Tibial artery (tissue), 4 donors: Measurements from ENCODE around the gene KCNAB2.

Experiments used
- DNase-seq, 2 donors: peaks; one replicate each; pipeline ENCODE4 v3.0.0-alpha.2; 2019
- H3K27ac ChIP-seq, 2 donors: fragments of 200-600 bp; sonication (generic) in 1 of 2; 1 replicate in 1 of 2; 2 replicates in 1 of 2; pipeline ENCODE4 v1.5.1; 2018 to 2019; ENCODE audit warnings: mild to moderate bottlenecking in 1 of 2
- H3K27me3 ChIP-seq, 2 donors: fragments of 200-600 bp; sonication (generic) in 1 of 2; one replicate each; pipeline versions ENCODE4 v1.5.1 to v1.6.0; 2016 to 2019
- H3K36me3 ChIP-seq, 3 donors: fragments of 200-600 bp; sonication (generic) in 2 of 3; one replicate each; pipeline ENCODE4 v1.5.1; 2016 to 2019; ENCODE audit warnings: mild to moderate bottlenecking in 2 of 3
- H3K4me1 ChIP-seq, 4 donors: fragments of 200-600 bp; sonication (generic) in 2 of 4; 1 replicate in 3 of 4; 2 replicates in 1 of 4; pipeline ENCODE4 v1.5.1; 2016 to 2019
- H3K4me3 ChIP-seq, 2 donors: fragments of 200-600 bp; sonication (generic) in 1 of 2; 1 replicate in 1 of 2; 2 replicates in 1 of 2; pipeline ENCODE4 v1.5.1; 2018 to 2019; ENCODE audit warnings: mild to moderate bottlenecking in 2 of 2
- H3K9me3 ChIP-seq, 3 donors: fragments of 200-600 bp; sonication (generic) in 1 of 3; one replicate each; pipeline ENCODE4 v1.5.1; 2016 to 2019
- intact Hi-C: fragments of 100-400 bp; cut with DNase I; formaldehyde crosslinking; loops from one replicate; pipeline ENCODE4 v1.15.0; 2023; ENCODE audit warnings: low total_unique reads
- TF ChIP-seq, protein P1 (sequence below), 2 experiments: fragments of 200-600 bp in 1 of 2; fragments of 450-650 bp in 1 of 2; IDR thresholded peaks; one replicate each; pipeline ENCODE4 v1.5.1; 2017 to 2019; ENCODE audit warnings: antibody characterized with exemption in 2 of 2, mild to moderate bottlenecking in 1 of 2, moderate library complexity in 1 of 2

The KCNAB2 gene

DNA sequence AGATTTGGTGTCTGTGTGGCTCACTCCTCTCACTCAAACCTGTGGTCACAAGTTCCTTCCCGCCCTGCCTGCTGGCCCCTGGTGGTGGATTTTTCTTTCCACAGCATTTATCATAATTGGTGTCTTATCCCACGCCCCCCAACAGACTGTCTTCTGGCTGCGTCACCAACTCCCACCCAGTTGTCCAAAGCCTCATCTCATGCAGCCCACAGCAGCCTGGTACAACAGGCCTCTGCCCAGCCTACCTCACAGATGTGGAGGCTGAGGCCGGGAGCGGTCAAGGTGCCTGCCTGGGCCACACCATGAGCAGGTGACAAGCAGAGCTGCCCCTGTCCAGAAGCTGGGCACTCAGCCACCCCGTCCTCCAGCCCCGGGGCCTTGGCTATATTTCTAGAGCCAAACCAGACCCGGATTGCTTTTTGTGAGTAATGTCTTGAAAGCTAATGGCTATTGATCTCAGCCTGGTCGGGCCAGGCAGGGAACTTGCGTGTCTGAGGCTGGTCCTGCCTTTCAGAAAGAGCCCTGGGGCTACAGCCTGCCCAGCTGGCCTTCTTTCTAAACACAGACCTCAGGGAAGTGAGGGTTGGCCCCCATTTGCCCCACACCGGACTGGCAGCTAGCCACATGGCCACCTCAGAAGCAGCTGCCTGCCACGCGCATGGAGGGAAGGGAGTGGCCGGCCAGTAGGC is 2.6 kb downstream of the KCNAB2 start:
- Histone ChIP-seq H3K27ac (no peak overlapping the region), H3K4me3 (no peak overlapping the region), H3K36me3 (no peaks in the 10 kb centered on the region), H3K9me3 (no peaks in the 10 kb centered on the region), H3K27me3 (peaks cover 0 to 3% of the 10 kb centered on the region in 2 donors), H3K4me1 (no peaks in the 10 kb centered on the region)
- intact Hi-C loops, result no loop called here
- DNase-seq, result no peak
- TF ChIP-seq, protein P1, sequence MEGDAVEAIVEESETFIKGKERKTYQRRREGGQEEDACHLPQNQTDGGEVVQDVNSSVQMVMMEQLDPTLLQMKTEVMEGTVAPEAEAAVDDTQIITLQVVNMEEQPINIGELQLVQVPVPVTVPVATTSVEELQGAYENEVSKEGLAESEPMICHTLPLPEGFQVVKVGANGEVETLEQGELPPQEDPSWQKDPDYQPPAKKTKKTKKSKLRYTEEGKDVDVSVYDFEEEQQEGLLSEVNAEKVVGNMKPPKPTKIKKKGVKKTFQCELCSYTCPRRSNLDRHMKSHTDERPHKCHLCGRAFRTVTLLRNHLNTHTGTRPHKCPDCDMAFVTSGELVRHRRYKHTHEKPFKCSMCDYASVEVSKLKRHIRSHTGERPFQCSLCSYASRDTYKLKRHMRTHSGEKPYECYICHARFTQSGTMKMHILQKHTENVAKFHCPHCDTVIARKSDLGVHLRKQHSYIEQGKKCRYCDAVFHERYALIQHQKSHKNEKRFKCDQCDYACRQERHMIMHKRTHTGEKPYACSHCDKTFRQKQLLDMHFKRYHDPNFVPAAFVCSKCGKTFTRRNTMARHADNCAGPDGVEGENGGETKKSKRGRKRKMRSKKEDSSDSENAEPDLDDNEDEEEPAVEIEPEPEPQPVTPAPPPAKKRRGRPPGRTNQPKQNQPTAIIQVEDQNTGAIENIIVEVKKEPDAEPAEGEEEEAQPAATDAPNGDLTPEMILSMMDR (IDR thresholded peaks at IDR 0.05), result no peak

DNA sequence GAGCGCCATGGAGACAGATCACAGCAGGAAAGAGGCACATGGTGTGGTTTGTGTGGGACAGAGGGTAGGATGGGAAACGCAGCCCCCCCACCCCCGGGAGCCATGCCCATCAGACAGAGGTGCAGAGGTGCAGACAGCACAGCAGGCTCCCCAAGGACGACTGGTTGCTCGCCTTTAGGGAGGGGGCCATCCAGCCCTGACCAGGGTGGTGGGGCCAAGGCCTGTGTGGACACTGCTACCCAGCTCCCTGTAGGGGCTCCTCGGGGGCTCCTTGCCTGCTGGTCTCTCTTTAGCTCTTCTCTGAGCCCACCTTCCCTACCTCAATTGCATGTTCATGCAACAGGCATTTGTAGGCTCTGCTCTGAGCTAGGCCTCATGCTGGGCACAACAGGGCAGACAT is 3.7 kb downstream of the KCNAB2 start:
- intact Hi-C loops, result no loop called here
- TF ChIP-seq, protein P1 (IDR thresholded peaks at IDR 0.05), result no peak
- no peaks in the 10 kb centered on the region for H3K9me3 ChIP-seq
- no peak overlapping the region for H3K4me3 ChIP-seq
- H3K27ac ChIP-seq, result no peak overlapping the region
- no peaks in the 10 kb centered on the region for H3K36me3 ChIP-seq
- H3K27me3 ChIP-seq, result no peaks in the 10 kb centered on the region
- no peaks in the 10 kb centered on the region for H3K4me1 ChIP-seq
- DNase-seq, result no peak

DNA sequence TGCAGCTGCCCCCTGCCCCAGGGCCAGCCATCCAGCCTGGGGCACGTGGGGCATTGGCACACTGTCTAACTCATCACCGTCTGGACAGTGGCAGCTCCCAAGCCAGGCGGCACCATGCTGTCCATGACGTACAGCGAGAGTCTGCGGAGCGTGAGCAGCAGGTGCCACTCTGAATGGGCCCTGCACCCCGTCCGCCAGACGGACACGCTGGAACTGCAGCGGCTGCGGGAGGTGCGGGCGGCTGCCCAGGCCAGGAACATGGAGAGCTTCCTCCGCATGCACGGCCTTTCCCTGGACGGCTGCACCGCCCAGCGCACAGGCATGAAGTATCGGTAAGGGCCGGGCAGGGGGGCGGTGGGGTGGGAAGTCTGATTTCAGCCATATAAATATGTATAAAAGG is 5.7 kb downstream of the KCNAB2 start:
- Histone ChIP-seq H3K9me3 (no peaks in the 10 kb centered on the region), H3K27ac (no peak overlapping the region), H3K4me3 (no peak overlapping the region), H3K27me3 (no peaks in the 10 kb centered on the region), H3K4me1 (no peaks in the 10 kb centered on the region), H3K36me3 (no peaks in the 10 kb centered on the region)
- TF ChIP-seq, protein P1 (IDR thresholded peaks at IDR 0.05), result no peak
- intact Hi-C loops, result loop anchor here (5.0 kb wide), 1 partner anchor 191 kb away; the partner anchor contains the start of gene HES3
- DNase-seq, result no peak

DNA sequence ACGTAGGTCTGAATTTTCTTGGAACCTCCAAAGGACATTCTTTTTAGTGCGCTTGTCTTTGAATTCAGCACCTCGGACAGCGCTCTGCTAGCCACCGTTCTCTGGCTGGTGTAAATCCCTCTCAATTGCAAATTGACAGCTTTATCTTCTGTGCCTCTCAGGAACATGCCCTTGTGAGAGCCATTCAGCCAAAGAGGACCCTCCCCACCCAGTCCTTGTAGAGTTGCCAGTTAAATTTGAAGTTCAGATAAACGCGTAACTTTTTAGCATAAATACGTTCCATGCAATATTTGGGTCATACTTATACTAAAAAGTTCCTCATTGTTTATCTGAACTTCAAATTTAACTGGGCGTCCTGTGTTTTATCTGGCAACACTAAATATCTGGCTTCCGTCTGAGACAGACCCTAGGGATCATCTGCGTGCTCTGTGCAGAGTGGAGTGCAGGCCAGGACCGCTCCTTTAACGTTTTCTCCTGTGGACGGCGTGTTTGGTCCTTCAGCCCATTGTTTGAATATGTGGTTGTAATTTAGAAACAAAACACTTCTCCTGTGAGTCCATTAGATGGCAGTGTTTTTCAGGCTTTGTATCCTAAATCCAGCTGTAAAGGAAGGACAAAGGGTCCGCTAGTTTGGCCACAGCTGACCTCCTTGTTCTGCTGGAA is 7.0 kb downstream of the KCNAB2 start:
- Histone ChIP-seq H3K9me3 (no peaks in the 10 kb centered on the region), H3K27ac (no peak overlapping the region), H3K4me3 (no peak overlapping the region), H3K4me1 (no peaks in the 10 kb centered on the region), H3K36me3 (no peaks in the 10 kb centered on the region), H3K27me3 (peaks cover 0 to 12% of the 10 kb centered on the region in 2 donors)
- TF ChIP-seq, protein P1 (IDR thresholded peaks at IDR 0.05), result peak; percentile 24 to 30
- peak in 1 of 2 donors; percentile 60 for DNase-seq
- intact Hi-C loops, result loop anchor here (5.0 kb wide), 1 partner anchor 190 kb away; the partner anchor contains the start of gene HES3

DNA sequence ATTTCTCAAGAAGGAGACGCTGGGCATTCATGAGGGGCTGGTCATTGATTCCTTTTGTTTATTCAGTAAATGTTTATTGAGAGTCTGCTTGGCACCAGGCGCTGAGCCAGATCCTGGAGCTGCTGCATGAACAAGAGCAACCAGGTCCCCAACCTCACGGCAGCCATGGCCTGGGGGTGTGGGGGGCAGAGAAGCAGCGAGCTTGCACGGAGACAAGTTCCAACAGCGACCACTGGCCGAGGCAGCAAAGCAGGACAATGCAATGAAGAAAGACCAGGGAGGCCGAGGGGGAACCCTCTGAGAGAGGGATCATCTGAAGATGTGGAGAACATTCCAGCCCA is 7.5 kb downstream of the KCNAB2 start:
- intact Hi-C loops, result loop anchor here (5.0 kb wide), 1 partner anchor 189 kb away; the partner anchor contains the start of gene HES3
- Histone ChIP-seq H3K9me3 (no peaks in the 10 kb centered on the region), H3K4me1 (no peaks in the 10 kb centered on the region), H3K27me3 (peaks cover 0 to 15% of the 10 kb centered on the region in 2 donors), H3K27ac (no peak overlapping the region), H3K36me3 (no peaks in the 10 kb centered on the region), H3K4me3 (no peak overlapping the region)
- DNase-seq, result no peak
- TF ChIP-seq, protein P1 (IDR thresholded peaks at IDR 0.05), result no peak
